HFFc6 (cell line): ENCODE measurements around the gene SPINK9. TPM values are rescaled to one million over a fixed set of nuclear protein-coding genes. Genes with fewer than 3 reads are reported as not detected.

Source experiments
- DNase-seq: peaks from one replicate; pipeline ENCODE4 v3.0.0-alpha.2; 2018
- H3K27ac Mint-ChIP-seq: 2 replicates; pipeline ENCODE4 v1.8.0; 2020; ENCODE audit warnings: mild to moderate bottlenecking, mixed read lengths
- H3K27me3 Mint-ChIP-seq: 2 replicates; pipeline ENCODE4 v1.8.0; 2021; ENCODE audit warnings: mild to moderate bottlenecking, moderate library complexity, mixed read lengths; ENCODE audit not compliant: insufficient read depth
- H3K36me3 Mint-ChIP-seq: 2 replicates; pipeline ENCODE4 v1.8.0; 2021; ENCODE audit warnings: low read depth, mixed read lengths
- H3K4me1 Mint-ChIP-seq: 2 replicates; pipeline ENCODE4 v1.8.0; 2020; ENCODE audit warnings: low read depth, mixed read lengths
- H3K4me3 Mint-ChIP-seq: 2 replicates; pipeline ENCODE4 v1.8.0; 2020; ENCODE audit warnings: mild to moderate bottlenecking, moderate library complexity, mixed read lengths
- H3K9me3 Mint-ChIP-seq: 2 replicates; pipeline ENCODE4 v1.8.0; 2020; ENCODE audit warnings: mild to moderate bottlenecking, mixed read lengths
- total RNA-seq, 6 experiments: library from RNA; stranded (reverse); fragmentation: NEBNext Ultra II Directional; extraction: Animal tissue kit (Norgen Biotek cat#: 25700); gene quantifications; 2 replicates in 1 of 6; 3 replicates in 5 of 6; pipeline ENCODE4 v1.2.3, GENCODE V29; 2021
- TF ChIP-seq, protein P1 (sequence below): fragments of 200-600 bp; sonication (generic); IDR thresholded peaks from 2 replicates; pipeline ENCODE4 v1.5.0; 2021; ENCODE audit warnings: antibody characterized with exemption, mild to moderate bottlenecking

SPINK9 gene
- total RNA-seq, 6 experiments from 2014 or later: not detected

DNA sequence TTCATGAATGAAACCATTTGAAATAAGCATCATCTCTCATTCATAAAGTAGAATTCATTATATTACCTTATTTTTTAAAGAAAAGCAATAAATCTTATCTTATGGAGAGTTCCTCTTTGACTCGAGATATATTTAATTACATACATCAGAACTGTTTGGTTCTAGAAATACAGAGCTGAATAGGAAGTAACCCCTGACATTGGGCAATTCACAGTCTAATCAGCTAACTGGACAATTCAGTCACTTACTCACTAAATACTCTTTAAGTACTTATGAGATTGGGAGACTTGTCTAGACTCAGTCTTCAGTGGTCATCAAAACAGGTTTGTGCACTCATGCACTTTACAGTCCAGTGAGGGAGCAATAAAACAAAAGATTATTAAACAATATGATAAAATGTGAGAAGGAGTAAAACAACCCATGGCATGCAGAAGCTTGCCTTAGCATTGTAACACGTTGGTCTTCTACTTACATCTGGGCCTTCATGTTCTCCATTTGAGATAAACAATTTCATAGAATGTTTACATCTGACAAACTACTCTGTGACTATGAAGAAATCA lies 36.9 kb downstream of the SPINK9 start:
- Mint-ChIP-seq H3K4me3 (no peak overlapping the region), H3K36me3 (no peaks in the 10 kb centered on the region), H3K27me3 (no peaks in the 10 kb centered on the region; the same call in 1 of the 2 replicates), H3K27ac (no peak overlapping the region), H3K9me3 (no peaks in the 10 kb centered on the region), H3K4me1 (peaks cover 21% of the 10 kb centered on the region)
- TF ChIP-seq, protein P1, sequence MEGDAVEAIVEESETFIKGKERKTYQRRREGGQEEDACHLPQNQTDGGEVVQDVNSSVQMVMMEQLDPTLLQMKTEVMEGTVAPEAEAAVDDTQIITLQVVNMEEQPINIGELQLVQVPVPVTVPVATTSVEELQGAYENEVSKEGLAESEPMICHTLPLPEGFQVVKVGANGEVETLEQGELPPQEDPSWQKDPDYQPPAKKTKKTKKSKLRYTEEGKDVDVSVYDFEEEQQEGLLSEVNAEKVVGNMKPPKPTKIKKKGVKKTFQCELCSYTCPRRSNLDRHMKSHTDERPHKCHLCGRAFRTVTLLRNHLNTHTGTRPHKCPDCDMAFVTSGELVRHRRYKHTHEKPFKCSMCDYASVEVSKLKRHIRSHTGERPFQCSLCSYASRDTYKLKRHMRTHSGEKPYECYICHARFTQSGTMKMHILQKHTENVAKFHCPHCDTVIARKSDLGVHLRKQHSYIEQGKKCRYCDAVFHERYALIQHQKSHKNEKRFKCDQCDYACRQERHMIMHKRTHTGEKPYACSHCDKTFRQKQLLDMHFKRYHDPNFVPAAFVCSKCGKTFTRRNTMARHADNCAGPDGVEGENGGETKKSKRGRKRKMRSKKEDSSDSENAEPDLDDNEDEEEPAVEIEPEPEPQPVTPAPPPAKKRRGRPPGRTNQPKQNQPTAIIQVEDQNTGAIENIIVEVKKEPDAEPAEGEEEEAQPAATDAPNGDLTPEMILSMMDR: no peak
- DNase-seq: no peak

DNA sequence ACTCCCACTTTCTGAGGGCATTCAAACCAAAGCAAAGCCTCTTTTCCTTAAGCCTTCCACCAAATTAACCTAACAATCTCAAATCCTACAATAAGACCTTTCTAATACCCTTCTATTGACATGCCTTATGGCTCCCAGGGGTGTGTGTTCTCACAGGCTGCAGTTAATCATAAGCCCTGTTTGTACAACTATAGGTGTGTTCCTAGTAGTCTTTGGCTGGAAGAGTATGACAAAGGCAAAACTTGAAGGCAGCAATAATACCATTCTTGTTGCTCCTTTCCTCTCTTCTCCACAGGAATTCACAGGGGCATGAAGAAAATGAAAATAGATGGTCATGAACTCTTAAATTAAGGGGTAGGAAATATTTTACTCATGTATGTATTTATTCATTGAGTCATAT lies 37.5 kb downstream of the SPINK9 start:
- H3K36me3 Mint-ChIP-seq: no peaks in the 10 kb centered on the region
- no peaks in the 10 kb centered on the region; the same call in 1 of the 2 replicates for H3K27me3 Mint-ChIP-seq
- H3K4me1 Mint-ChIP-seq: peaks cover 21% of the 10 kb centered on the region
- H3K9me3 Mint-ChIP-seq: no peaks in the 10 kb centered on the region
- no peak for DNase-seq
- TF ChIP-seq, protein P1: no peak
- no peak overlapping the region for H3K4me3 Mint-ChIP-seq
- no peak overlapping the region for H3K27ac Mint-ChIP-seq

DNA sequence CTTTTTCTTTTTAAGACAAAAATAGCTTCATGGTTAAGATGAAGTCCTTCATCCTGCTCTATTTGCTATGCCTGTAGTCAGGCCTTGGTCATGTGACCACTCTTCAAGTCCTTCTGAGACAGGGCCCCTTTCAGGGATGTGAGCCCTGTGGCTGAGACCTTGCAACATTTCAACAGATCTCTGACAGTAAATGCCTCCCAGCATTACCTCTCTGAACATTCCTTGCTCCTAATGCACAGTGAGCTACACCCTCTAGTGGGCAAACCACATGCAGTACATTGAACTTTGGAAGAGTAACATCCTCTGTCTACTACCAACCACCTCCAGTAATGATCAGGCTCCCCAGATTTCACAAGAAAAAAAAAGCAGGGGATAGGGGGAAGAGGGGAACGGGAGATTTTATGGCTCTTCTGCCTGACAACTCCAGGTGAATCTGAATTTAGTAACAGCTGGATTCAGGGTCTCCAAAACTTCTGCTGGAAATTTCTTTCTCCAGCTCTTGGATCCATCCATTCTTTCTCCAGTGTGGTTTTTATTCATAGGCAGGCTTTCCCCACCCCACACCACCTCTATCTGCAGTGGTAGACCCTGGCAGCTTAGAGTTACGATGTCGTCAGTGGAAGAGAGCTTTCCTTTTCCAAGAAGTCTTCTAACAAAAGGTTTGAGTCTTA lies 39.5 kb downstream of the SPINK9 start:
- no peak overlapping the region for H3K27ac Mint-ChIP-seq
- TF ChIP-seq, protein P1: peak; percentile 86

DNA sequence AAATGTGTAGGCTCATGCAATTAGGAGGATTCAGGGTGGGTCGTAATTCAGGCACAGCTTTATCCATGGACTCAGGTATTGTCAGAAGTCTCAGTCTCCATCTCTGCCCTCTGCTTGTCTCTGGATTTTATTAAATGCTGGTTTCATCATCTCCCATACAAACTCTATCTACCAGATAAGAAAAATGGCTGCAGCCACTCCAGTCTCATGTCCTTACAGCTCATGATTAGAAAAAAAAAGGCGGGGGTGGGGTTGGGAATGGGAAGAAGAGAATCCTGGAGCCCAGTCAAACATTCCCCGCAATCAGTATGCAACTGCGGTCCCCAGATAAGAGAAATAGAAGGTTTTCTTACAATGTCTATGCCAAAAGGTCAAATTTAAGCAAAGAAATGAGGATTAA lies 40.8 kb downstream of the SPINK9 start:
- peaks cover 21% of the 10 kb centered on the region for H3K4me1 Mint-ChIP-seq
- H3K27ac Mint-ChIP-seq: no peak overlapping the region
- TF ChIP-seq, protein P1: no peak
- H3K27me3 Mint-ChIP-seq: no peaks in the 10 kb centered on the region
- no peaks in the 10 kb centered on the region for H3K9me3 Mint-ChIP-seq
- no peak for DNase-seq
- no peaks in the 10 kb centered on the region for H3K36me3 Mint-ChIP-seq
- H3K4me3 Mint-ChIP-seq: no peak overlapping the region

More for the DNA sequence above, 39.5 kb downstream of the SPINK9 start:
- peaks cover 21% of the 10 kb centered on the region for H3K4me1 Mint-ChIP-seq
- H3K36me3 Mint-ChIP-seq: no peaks in the 10 kb centered on the region
- no peaks in the 10 kb centered on the region for H3K9me3 Mint-ChIP-seq
- no peaks in the 10 kb centered on the region for H3K27me3 Mint-ChIP-seq
- peak; percentile 68 for DNase-seq
- H3K4me3 Mint-ChIP-seq: no peak overlapping the region

DNA sequence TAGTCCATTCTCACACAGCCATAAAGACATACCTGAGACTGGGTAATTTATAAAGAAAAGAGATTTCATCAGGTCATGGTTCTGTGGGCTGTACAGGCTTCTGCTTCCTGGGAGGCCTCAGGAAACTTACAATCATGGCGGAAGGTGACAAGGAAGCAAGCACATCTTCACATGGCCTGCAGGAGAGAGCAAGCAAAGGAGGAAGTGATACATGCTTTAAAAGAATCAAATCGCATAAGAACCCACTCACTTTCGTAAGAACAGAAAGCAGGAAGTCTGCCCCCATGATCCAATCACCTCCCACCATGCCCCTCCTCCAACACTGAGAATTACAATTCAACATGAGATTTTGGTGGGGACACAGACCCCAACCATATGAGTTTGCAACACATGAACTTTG lies 43.3 kb downstream of the SPINK9 start:
- DNase-seq: no peak
- Mint-ChIP-seq H3K9me3 (no peaks in the 10 kb centered on the region), H3K27me3 (no peaks in the 10 kb centered on the region), H3K36me3 (no peaks in the 10 kb centered on the region), H3K27ac (no peak overlapping the region), H3K4me3 (no peak overlapping the region), H3K4me1 (peaks cover 27% of the 10 kb centered on the region)
- TF ChIP-seq, protein P1: no peak
